ENCODE measurements around the gene SMIM34.
"Not testable (repeated sequence)": the region's sequence is repeated elsewhere in the genome, so short reads cannot be mapped to it uniquely, and the experiment has no call there.

Gene SMIM34

GRCh38 chr21:34423805-34424204 is at the start of gene SMIM34:
Gene SMIM34, minus strand, starts transcription at chr21:34423951. Its CDS starts 112 bp downstream, at chr21:34423839.
- H3K4me3 ChIP-seq, H3K27ac ChIP-seq: not testable (repeated sequence)

- H3K4me3 ChIP-seq, H3K27ac ChIP-seq: not testable (repeated sequence)
These were observed 43.6 kb upstream of the SMIM34 start for GRCh38 chr21:34467333-34467732.

GRCh38 chr21:34459426-34459825 is 35.7 kb upstream of the SMIM34 start:
- not testable (repeated sequence) for H3K27ac ChIP-seq, H3K4me3 ChIP-seq

GRCh38 chr21:34458266-34458665 is 34.5 kb upstream of the SMIM34 start:
- H3K27ac ChIP-seq, H3K4me3 ChIP-seq: not testable (repeated sequence)

GRCh38 chr21:34456180-34456579 is 32.4 kb upstream of the SMIM34 start:
- H3K27ac ChIP-seq, H3K4me3 ChIP-seq: not testable (repeated sequence)

GRCh38 chr21:34455628-34456027 is 31.9 kb upstream of the SMIM34 start:
- H3K4me3 ChIP-seq, H3K27ac ChIP-seq: not testable (repeated sequence)

GRCh38 chr21:34447018-34447417 is 23.3 kb upstream of the SMIM34 start:
- H3K27ac ChIP-seq, H3K4me3 ChIP-seq: not testable (repeated sequence)

- H3K4me3 ChIP-seq, H3K27ac ChIP-seq: not testable (repeated sequence)
These were observed 19.7 kb upstream of the SMIM34 start for GRCh38 chr21:34443486-34443885.

GRCh38 chr21:34429710-34430109 is 6.0 kb upstream of the SMIM34 start:
- not testable (repeated sequence) for H3K4me3 ChIP-seq, H3K27ac ChIP-seq

GRCh38 chr21:34428441-34428840 is 4.7 kb upstream of the SMIM34 start:
- H3K4me3 ChIP-seq, H3K27ac ChIP-seq: not testable (repeated sequence)

GRCh38 chr21:34427339-34427738 is 3.6 kb upstream of the SMIM34 start:
- not testable (repeated sequence) for H3K4me3 ChIP-seq, H3K27ac ChIP-seq

GRCh38 chr21:34417448-34418077 is 6.2 kb downstream of the SMIM34 start:
- not testable (repeated sequence) for H3K27ac ChIP-seq

GRCh38 chr21:34407294-34407693 is 16.5 kb downstream of the SMIM34 start:
- not testable (repeated sequence) for H3K27ac ChIP-seq, H3K4me3 ChIP-seq

More at GRCh38 chr21:34417448-34418077, 6.2 kb downstream of the SMIM34 start:
- not testable (repeated sequence) for H3K4me3 ChIP-seq

- H3K4me3 ChIP-seq, H3K27ac ChIP-seq: not testable (repeated sequence)
These were observed 17.1 kb downstream of the SMIM34 start for GRCh38 chr21:34406676-34407075.

- not testable (repeated sequence) for H3K27ac ChIP-seq, H3K4me3 ChIP-seq
These were observed 17.6 kb downstream of the SMIM34 start for GRCh38 chr21:34406102-34406501.

- not testable (repeated sequence) for H3K4me3 ChIP-seq, H3K27ac ChIP-seq
These were observed 18.1 kb downstream of the SMIM34 start for GRCh38 chr21:34405686-34406085.

GRCh38 chr21:34404742-34405141 is 19.0 kb downstream of the SMIM34 start:
- not testable (repeated sequence) for H3K4me3 ChIP-seq

GRCh38 chr21:34400522-34400921 is 23.2 kb downstream of the SMIM34 start:
- not testable (repeated sequence) for H3K27ac ChIP-seq, H3K4me3 ChIP-seq

More at GRCh38 chr21:34404742-34405141, 19.0 kb downstream of the SMIM34 start:
- H3K27ac ChIP-seq: not testable (repeated sequence)

- not testable (repeated sequence) for H3K4me3 ChIP-seq, H3K27ac ChIP-seq
These were observed 39.9 kb downstream of the SMIM34 start for GRCh38 chr21:34383724-34384415.

GRCh38 chr21:34383138-34383537 is 40.6 kb downstream of the SMIM34 start:
- H3K4me3 ChIP-seq, H3K27ac ChIP-seq: not testable (repeated sequence)

- H3K4me3 ChIP-seq, H3K27ac ChIP-seq: not testable (repeated sequence)
These were observed 48.2 kb downstream of the SMIM34 start for GRCh38 chr21:34375619-34375972.
